HuH-7.5 (cell line): Measurements from ENCODE around the gene SEMG1.

ENCODE experiments used
- DNase-seq: peaks from one replicate; pipeline ENCODE4 v3.0.0; 2011; ENCODE audit warnings: low spot score

The SEMG1 gene

GRCh38 chr20:45223136-45223535 is 16.3 kb downstream of the SEMG1 start:
- DNase-seq, result no peak

- no peak for DNase-seq
Measured at GRCh38 chr20:45226287-45226686, 19.5 kb downstream of the SEMG1 start.

GRCh38 chr20:45229264-45230056 is 22.6 kb downstream of the SEMG1 start:
- DNase-seq, result no peak

- DNase-seq, result no peak
Measured at GRCh38 chr20:45230631-45231030, 23.8 kb downstream of the SEMG1 start.

- DNase-seq, result no peak
Measured at GRCh38 chr20:45235995-45236394, 29.2 kb downstream of the SEMG1 start.

GRCh38 chr20:45238139-45238538 is 31.3 kb downstream of the SEMG1 start:
- DNase-seq, result no peak

GRCh38 chr20:45246109-45246508 is 39.3 kb downstream of the SEMG1 start:
- DNase-seq, result no peak

GRCh38 chr20:45247865-45248264 is 41.0 kb downstream of the SEMG1 start:
- DNase-seq, result no peak

- DNase-seq, result no peak
Measured at GRCh38 chr20:45248609-45249008, 41.8 kb downstream of the SEMG1 start.

GRCh38 chr20:45251884-45252560 is 45.2 kb downstream of the SEMG1 start:
- no peak for DNase-seq

GRCh38 chr20:45253261-45253660 is 46.4 kb downstream of the SEMG1 start:
- no peak for DNase-seq

- no peak for DNase-seq
Measured at GRCh38 chr20:45254383-45255262, 47.8 kb downstream of the SEMG1 start, which contains the start of gene SLPI. Gene SLPI, minus strand, starts transcription at chr20:45254564. Its CDS starts 21 bp downstream, at chr20:45254543.

- DNase-seq, result no peak
Measured at GRCh38 chr20:45257161-45257560, 50.3 kb downstream of the SEMG1 start.

GRCh38 chr20:45257711-45258110 is 50.9 kb downstream of the SEMG1 start:
- no peak for DNase-seq

- no peak for DNase-seq
Measured at GRCh38 chr20:45258259-45258658, 51.4 kb downstream of the SEMG1 start.

- DNase-seq, result no peak
Measured at GRCh38 chr20:45258664-45259063, 51.8 kb downstream of the SEMG1 start.
